Fibroblast of skin of scalp (primary cell): Measurements from ENCODE around the gene TEX14.
"Not testable (repeated sequence)": the region's sequence is repeated elsewhere in the genome, so short reads cannot be mapped to it uniquely, and the experiment has no call there.

Source experiments
- DNase-seq: peaks from one replicate; pipeline ENCODE4 v3.0.0-alpha.2; 2013

The TEX14 gene

GRCh38 chr17:58605470-58605869 lies 86.4 kb downstream of the TEX14 start:
- DNase-seq = no peak

GRCh38 chr17:58601976-58602375 lies 89.9 kb downstream of the TEX14 start:
- DNase-seq = no peak

GRCh38 chr17:58597371-58597770 lies 94.5 kb downstream of the TEX14 start:
- no peak for DNase-seq

- DNase-seq = no peak
Observed at GRCh38 chr17:58595194-58595792, 96.6 kb downstream of the TEX14 start.

- no peak for DNase-seq
Observed at GRCh38 chr17:58593123-58593522, 98.7 kb downstream of the TEX14 start.

GRCh38 chr17:58591455-58591854 lies 100.4 kb downstream of the TEX14 start:
- no peak for DNase-seq

- no peak for DNase-seq
Observed at GRCh38 chr17:58590377-58590776, 101.5 kb downstream of the TEX14 start.

- peak; percentile 38 for DNase-seq
Observed at GRCh38 chr17:58587713-58588117, 104.1 kb downstream of the TEX14 start.

- DNase-seq = no peak
Observed at GRCh38 chr17:58586009-58586644, 105.7 kb downstream of the TEX14 start.

- DNase-seq = no peak
Observed at GRCh38 chr17:58585554-58585953, 106.3 kb downstream of the TEX14 start.

GRCh38 chr17:58583486-58583885 lies 108.4 kb downstream of the TEX14 start:
- no peak for DNase-seq

- not testable (repeated sequence) for DNase-seq
Observed at GRCh38 chr17:58582718-58583117, 109.1 kb downstream of the TEX14 start.

- no peak for DNase-seq
Observed at GRCh38 chr17:58580671-58581070, 111.2 kb downstream of the TEX14 start.

GRCh38 chr17:58577696-58578095 lies 114.1 kb downstream of the TEX14 start:
- DNase-seq = peak; percentile 35

- no peak for DNase-seq
Observed at GRCh38 chr17:58576679-58577367, 115.0 kb downstream of the TEX14 start.

GRCh38 chr17:58575511-58575910 lies 116.3 kb downstream of the TEX14 start:
- peak; percentile 49 for DNase-seq

GRCh38 chr17:58574025-58574424 lies 117.8 kb downstream of the TEX14 start:
- DNase-seq = no peak

- no peak for DNase-seq
Observed at GRCh38 chr17:58572846-58573245, 119.0 kb downstream of the TEX14 start.

GRCh38 chr17:58570758-58571157 lies 121.1 kb downstream of the TEX14 start:
- peak; percentile 6 for DNase-seq

- no peak for DNase-seq
Observed at GRCh38 chr17:58569196-58569595, 122.6 kb downstream of the TEX14 start.

GRCh38 chr17:58568044-58568799 lies 123.6 kb downstream of the TEX14 start:
- no peak for DNase-seq

GRCh38 chr17:58565389-58566311 lies 126.2 kb downstream of the TEX14 start:
- no peak for DNase-seq
